ENCODE measurements around the gene IGSF8. TPM values are rescaled to one million over a fixed set of nuclear protein-coding genes. Genes with fewer than 3 reads are reported as not detected.

The IGSF8 gene
- total RNA-seq, 1 donor from 2014 or later: 42.8 TPM

DNA sequence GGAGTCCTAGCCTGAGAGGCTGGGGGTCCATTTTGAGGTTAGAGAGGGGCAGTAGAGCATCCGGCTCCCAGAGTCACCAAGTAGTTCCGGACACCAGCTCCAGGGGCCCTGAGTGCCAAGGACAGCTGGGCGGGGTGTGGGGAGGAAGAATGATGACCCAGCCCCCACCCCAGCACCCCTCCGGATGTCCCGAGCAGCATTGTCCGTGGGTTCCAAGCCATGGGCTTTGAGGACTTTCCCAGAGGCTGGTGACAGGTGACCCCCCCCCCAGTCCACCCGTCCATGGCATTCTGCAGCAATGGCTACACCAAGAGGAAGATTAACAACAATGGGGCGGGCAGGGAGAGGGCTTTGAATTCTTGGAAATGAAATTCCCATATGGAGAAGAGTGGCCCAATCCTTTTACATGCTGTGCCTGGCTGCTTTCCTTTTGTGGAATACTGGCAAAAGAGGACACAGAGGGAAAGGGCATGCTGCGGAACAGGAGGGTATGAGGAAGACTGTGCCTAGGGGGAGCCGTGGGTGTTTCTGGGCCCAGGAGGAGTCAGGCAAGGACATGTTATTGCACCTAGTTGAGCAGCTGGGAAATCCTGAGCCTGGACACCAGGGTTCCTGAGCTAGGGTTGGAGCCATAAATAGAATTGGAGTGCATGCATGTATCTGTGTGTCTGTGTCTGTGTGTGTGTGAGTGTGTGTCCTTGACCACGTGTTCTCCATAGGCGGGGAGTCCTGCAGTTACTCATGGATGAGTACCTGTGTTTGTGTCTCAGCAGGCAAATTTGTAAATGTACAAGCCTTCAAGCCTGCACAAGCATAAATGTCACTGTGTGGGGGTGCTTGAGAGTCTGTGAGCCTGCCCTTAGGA, 18.1 kb upstream of the IGSF8 start:
- Histone ChIP-seq H3K36me3 (ENCODE audit: insufficient read depth, low read length) (no peaks in the 10 kb centered on the region), H3K4me2 (ENCODE audit: low read length) (no peak overlapping the region)
- H3K4me3 Mint-ChIP-seq (ENCODE audit: unreplicated experiment): peak overlapping the region; percentile 51

DNA sequence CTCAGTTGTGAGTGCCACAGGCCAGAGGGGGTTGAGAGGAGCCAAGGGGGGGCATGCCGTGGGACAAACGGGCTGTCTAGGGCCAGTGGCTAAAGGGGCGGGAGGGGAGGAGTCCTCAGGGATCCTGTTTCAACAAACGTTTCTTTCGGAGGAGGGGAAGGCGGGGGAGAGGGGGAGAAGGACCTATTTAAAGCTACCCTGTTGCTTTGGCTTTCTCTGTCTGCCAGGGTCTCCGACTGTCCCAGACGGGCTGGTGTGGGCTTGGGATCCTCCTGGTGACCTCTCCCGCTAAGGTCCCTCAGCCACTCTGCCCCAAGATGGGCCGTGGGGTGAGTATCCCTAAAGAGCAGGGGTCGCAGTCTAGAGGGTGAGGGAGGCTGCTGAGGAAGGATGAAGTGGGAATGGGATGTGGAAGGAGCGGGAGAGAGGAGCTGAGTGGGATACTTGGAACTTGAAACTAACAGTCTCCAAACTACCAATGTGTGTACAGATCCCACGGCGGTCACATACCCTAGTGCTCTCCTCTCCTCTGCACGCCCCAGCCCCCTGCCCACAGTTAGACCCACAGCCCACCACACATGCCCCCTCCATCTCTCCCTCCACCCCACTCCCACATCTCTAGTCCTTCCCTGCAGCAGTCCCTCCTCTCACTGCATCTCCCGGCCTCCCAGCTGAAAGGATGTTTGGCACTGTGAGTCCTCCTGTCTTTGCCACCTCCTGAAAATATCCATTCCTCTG, 17.3 kb upstream of the IGSF8 start, which contains the start of gene ATP1A2:
ATP1A2 (plus strand) TSS at position 215 of the 738 bp plus-strand sequence; CDS start at position 318, 103 bp downstream.
- H3K27me3 ChIP-seq (ENCODE audit: insufficient read depth, low read length): peaks cover 24% of the 10 kb centered on the region
- no peak within 1 kb of the TSS for H2AFZ ChIP-seq (ENCODE audit: low read depth, low read length)
- H4K20me1 ChIP-seq (ENCODE audit: insufficient read depth, low read length): no peaks in the 10 kb centered on the region
- H3K9ac ChIP-seq (ENCODE audit: low read length): no peak within 1 kb of the TSS
- no peak within 1 kb of the TSS for H3K4me3 ChIP-seq (ENCODE audit: insufficient read depth, low read depth, low read length)
- Mint-ChIP-seq H3K27ac (ENCODE audit: unreplicated experiment) (peak within 1 kb of the TSS; percentile 78), H3K36me3 (ENCODE audit: low read depth, unreplicated experiment) (no peaks in the 10 kb centered on the region), H3K9me3 (ENCODE audit: unreplicated experiment) (peaks cover 2% of the 10 kb centered on the region), H3K27me3 (ENCODE audit: low read depth, unreplicated experiment) (peaks cover 28% of the 10 kb centered on the region), H3K4me1 (ENCODE audit: low read depth, unreplicated experiment) (peaks cover 38% of the 10 kb centered on the region), H3K4me3 (ENCODE audit: unreplicated experiment) (peak within 1 kb of the TSS; percentile 51)
- no peak within 1 kb of the TSS for H3K27ac ChIP-seq (ENCODE audit: low read depth, low read length)
- no peaks in the 10 kb centered on the region for H3K9me3 ChIP-seq (ENCODE audit: insufficient read depth, low read depth, low read length)
- no peak for DNase-seq (ENCODE audit: low read depth)
- no peak for FAIRE-seq
- H3K36me3 ChIP-seq (ENCODE audit: insufficient read depth, low read length): no peaks in the 10 kb centered on the region
- H3K4me1 ChIP-seq (ENCODE audit: insufficient read depth, low read length): peaks cover 2% of the 10 kb centered on the region
- TF ChIP-seq EZH2 (IDR thresholded peaks at IDR 0.05; ENCODE audit: insufficient read depth, low read length): peak; percentile 6
- TF ChIP-seq, protein P1, sequence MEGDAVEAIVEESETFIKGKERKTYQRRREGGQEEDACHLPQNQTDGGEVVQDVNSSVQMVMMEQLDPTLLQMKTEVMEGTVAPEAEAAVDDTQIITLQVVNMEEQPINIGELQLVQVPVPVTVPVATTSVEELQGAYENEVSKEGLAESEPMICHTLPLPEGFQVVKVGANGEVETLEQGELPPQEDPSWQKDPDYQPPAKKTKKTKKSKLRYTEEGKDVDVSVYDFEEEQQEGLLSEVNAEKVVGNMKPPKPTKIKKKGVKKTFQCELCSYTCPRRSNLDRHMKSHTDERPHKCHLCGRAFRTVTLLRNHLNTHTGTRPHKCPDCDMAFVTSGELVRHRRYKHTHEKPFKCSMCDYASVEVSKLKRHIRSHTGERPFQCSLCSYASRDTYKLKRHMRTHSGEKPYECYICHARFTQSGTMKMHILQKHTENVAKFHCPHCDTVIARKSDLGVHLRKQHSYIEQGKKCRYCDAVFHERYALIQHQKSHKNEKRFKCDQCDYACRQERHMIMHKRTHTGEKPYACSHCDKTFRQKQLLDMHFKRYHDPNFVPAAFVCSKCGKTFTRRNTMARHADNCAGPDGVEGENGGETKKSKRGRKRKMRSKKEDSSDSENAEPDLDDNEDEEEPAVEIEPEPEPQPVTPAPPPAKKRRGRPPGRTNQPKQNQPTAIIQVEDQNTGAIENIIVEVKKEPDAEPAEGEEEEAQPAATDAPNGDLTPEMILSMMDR (IDR thresholded peaks at IDR 0.05; ENCODE audit: insufficient read depth, low read depth, low read length): no peak
- H3K79me2 ChIP-seq (ENCODE audit: insufficient read depth, low read length): no peaks in the 10 kb centered on the region
- no peak within 1 kb of the TSS for H3K4me2 ChIP-seq (ENCODE audit: low read length)

More for the DNA sequence above, 18.1 kb upstream of the IGSF8 start:
- Histone ChIP-seq H3K4me1 (ENCODE audit: insufficient read depth, low read length) (peaks cover 2% of the 10 kb centered on the region), H3K79me2 (ENCODE audit: insufficient read depth, low read length) (no peaks in the 10 kb centered on the region), H3K27ac (ENCODE audit: low read depth, low read length) (no peak overlapping the region), H3K27me3 (ENCODE audit: insufficient read depth, low read length) (peaks cover 24% of the 10 kb centered on the region), H4K20me1 (ENCODE audit: insufficient read depth, low read length) (no peaks in the 10 kb centered on the region), H3K4me3 (ENCODE audit: insufficient read depth, low read depth, low read length) (no peak overlapping the region), H3K9me3 (ENCODE audit: insufficient read depth, low read depth, low read length) (no peaks in the 10 kb centered on the region), H3K9ac (ENCODE audit: low read length) (no peak overlapping the region), H2AFZ (ENCODE audit: low read depth, low read length) (no peak overlapping the region)
- peaks cover 43% of the 10 kb centered on the region for H3K4me1 Mint-ChIP-seq (ENCODE audit: low read depth, unreplicated experiment)
- TF ChIP-seq, protein P1 (IDR thresholded peaks at IDR 0.05; ENCODE audit: insufficient read depth, low read depth, low read length): no peak
- TF ChIP-seq EZH2 (IDR thresholded peaks at IDR 0.05; ENCODE audit: insufficient read depth, low read length): no peak
- peaks cover 27% of the 10 kb centered on the region for H3K27me3 Mint-ChIP-seq (ENCODE audit: low read depth, unreplicated experiment)
- H3K36me3 Mint-ChIP-seq (ENCODE audit: low read depth, unreplicated experiment): no peaks in the 10 kb centered on the region
- FAIRE-seq (no peak), DNase-seq (ENCODE audit: low read depth) (peak; percentile 56)
- peaks cover 2% of the 10 kb centered on the region for H3K9me3 Mint-ChIP-seq (ENCODE audit: unreplicated experiment)
- H3K27ac Mint-ChIP-seq (ENCODE audit: unreplicated experiment): no peak overlapping the region
